GM10266 (cell line): ENCODE results near the gene TTL.

ENCODE experiments used
- DNase-seq: peaks from one replicate; pipeline ENCODE4 v3.0.0; 2012; ENCODE audit errors: extremely low spot score
- TF ChIP-seq, protein P1 (sequence below): IDR thresholded peaks from 2 replicates; pipeline ENCODE4 v1.5.1; 2012; ENCODE audit warnings: mild to moderate bottlenecking, low read depth; ENCODE audit not compliant: control insufficient read depth, insufficient read depth; ENCODE audit errors: missing control alignments

TTL gene

DNA sequence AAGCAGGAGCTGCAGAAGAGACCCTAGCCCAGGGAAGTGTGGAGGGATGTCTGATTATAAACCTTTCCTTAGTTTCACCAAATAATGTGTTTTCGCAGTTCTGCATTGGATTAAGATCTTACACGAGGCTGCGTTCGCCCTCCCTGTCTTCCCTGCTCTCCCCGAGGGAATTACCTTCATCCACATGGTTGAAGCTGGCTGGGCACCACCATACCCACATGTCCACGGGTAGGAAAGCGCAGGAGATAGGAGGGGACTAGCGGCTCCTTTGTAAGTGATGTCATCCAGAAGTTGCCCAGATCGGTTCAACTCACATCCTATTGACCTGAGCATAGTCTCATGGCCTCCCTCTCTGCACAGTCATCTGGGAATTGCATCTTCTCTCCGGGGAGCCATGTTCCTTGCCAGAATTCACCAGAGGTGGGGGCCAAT lies 1.1 kb downstream of the TTL start:
- peak; percentile 43 for DNase-seq
- TF ChIP-seq, protein P1, sequence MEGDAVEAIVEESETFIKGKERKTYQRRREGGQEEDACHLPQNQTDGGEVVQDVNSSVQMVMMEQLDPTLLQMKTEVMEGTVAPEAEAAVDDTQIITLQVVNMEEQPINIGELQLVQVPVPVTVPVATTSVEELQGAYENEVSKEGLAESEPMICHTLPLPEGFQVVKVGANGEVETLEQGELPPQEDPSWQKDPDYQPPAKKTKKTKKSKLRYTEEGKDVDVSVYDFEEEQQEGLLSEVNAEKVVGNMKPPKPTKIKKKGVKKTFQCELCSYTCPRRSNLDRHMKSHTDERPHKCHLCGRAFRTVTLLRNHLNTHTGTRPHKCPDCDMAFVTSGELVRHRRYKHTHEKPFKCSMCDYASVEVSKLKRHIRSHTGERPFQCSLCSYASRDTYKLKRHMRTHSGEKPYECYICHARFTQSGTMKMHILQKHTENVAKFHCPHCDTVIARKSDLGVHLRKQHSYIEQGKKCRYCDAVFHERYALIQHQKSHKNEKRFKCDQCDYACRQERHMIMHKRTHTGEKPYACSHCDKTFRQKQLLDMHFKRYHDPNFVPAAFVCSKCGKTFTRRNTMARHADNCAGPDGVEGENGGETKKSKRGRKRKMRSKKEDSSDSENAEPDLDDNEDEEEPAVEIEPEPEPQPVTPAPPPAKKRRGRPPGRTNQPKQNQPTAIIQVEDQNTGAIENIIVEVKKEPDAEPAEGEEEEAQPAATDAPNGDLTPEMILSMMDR, result no peak

DNA sequence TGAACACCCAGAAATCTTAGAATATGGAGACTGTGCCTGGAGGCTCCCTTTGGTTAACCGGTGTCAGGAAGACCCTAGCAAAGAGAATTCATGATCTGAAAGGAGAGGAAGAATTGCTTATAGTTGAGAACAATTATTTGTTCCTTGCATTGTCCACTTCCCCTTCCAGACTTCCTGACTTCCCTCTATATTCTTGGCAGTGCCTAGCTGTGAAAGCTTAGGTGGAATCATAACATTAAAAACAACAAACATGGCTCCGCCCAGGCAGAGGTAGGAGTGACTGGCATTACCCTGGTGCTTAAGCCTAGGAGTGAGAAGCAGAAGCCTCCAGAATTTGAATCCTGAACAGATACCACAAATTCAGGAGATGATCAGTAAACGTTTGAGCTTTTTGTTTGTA lies 1.9 kb downstream of the TTL start:
- TF ChIP-seq, protein P1, result no peak

DNA sequence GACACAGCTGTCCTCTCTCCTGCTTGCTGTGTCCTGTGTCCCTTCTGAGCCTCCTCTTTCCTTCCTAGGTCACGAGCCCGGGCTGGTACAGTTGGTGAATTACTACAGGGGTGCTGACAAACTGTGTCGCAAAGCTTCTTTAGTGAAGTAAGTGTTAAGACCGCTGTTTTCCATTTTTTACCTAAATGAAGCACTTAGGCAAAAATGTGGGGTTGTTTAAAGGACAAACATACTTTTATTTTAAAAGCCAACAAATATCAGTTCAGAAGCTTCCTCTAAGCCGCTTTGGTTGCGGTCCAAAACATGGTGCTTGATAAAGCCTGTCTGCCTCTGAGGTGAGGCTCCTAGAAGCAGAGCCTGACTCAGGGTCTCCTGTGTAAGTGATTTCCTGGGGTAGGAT lies 3.9 kb downstream of the TTL start:
- TF ChIP-seq, protein P1, result no peak

More for the DNA sequence above, 1.9 kb downstream of the TTL start:
- no peak for DNase-seq

DNA sequence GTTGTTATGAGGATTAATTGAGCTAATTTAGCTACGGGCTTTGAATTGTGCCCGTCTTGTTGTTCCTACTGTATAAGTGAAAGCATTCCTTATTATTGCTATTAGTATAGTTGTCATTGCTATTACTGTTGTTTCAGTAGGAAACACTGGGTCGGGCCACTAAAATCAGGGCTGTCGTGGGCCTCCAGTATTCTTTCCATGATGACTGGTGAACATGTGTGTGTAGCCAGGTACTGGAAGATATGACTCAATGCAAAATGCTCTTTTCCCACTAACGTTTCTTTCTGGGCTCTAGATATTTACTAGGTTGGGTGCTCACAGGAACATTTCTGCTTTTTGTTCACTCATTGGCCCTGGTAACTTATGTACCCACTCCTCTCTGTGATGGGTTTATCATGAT lies 4.9 kb downstream of the TTL start:
- no peak for DNase-seq
- TF ChIP-seq, protein P1, result no peak

More for the DNA sequence above, 3.9 kb downstream of the TTL start:
- no peak for DNase-seq

DNA sequence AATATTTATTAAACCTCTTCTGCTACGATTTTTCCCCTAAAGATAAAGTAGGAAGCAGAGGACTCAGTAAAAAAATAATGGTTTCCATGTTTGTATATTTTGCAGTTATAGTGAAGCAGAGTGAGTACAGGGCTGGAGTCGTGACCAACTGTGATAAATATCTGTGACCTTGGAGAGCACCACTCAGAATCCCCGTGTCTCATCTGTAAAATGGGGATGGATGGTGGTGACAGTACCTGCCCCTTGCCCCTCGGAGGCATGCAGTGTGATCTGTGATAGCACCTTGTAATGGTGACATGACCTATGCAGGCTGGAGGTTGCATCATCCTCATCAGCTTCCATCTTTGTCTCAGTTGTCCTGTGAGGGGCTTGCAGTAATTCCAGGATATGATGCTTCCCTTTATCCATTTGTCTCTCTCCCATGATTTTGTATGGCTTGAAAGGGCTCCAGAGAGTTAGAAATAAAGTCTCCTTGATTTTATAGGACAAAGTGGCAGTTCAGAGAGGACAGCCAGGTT lies 5.5 kb downstream of the TTL start:
- no peak for DNase-seq

DNA sequence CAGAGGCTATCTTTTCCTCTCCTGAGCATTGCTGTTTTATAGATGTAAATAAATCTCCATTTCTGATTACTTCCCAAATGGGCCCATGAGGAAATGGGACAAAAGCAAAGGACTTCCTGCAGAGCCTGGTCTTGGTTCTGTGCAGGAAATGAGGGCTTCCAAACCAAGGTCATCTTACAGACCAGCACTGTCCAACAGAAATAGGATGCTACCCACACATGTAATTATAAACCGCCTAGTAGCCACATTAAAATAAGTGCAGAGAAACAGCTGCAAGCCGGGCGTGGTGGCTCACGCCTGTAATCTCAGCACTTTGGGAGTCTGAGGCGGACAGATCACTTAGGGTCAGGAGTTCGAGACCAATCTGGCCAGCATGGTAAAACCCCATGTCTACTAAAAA lies 6.2 kb downstream of the TTL start:
- no peak for DNase-seq
- TF ChIP-seq, protein P1, result no peak

More for the DNA sequence above, 5.5 kb downstream of the TTL start:
- TF ChIP-seq, protein P1, result no peak

DNA sequence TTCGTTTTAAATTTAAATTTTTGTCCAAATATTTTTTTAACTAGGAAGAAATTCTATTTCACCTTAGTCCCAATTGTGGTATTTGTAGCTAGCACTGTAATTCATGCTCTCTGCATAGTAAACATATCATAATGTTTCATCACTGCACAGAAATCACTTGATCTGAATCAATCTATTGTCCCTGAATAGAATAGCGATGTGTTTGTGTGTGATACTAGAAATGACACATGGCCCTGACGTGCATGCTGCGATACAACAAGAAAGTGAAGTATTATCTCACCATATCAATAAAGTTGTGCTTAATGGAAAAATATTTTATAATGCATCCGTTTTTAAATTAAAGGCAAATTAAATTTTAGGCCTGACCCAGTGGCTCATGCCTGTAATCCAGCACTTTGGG lies 10.0 kb downstream of the TTL start:
- no peak for DNase-seq
- TF ChIP-seq, protein P1, result no peak
